Measurements from ENCODE around the gene C6orf163. TPM values are rescaled to one million over a fixed set of nuclear protein-coding genes. Genes with fewer than 3 reads are reported as not detected.

Gene C6orf163
- total and polyA plus RNA-seq, 2 of the 13 experiments (the other 11 are each of a cell fraction or from before 2014, with no cell fraction given), result 0.62 to 1.8 TPM

DNA sequence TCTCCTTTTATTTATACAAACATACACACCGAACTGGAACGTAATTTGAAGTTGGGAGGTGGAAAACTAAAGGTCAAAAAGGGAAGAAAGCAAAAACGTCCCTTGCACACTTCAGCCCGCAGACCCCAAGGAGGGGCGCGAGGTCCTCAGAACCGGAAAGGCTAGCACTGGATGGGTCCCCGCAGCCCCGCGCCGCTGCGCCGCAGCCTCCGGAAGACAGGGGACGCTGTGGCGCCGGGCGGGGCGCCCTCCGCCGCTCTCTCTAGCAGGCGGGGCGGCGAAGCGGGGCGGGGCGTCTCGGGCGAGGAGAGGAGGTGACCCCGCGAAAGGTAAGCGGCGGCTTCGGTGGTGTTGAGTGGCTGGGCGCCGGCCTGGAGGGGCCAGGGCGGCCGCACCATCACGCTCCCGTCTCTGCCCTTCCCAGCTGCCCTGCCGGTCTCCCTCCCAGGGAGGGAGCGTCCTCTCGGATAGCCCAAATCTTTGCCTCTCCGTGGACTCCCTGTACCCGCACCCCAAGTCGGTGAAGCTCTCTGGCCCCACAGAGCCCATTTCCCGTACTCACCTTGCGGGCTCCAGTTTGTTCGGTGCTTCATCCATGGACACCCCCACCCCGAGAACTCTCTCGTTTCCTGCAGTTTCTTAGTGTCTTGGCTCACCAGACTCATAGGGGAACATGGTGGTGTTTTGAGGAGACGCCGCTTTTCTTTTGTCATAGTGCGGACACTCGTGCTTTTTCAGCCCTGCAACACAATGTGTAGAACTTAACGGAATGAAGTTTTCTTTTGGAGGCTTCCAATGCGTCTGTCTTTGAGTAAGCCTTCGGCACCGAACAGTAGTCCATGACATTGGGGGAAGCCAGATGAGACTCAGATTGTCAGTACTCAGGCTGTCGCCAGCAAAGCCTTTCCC, 22.1 kb upstream of the C6orf163 start, which contains the start of gene SMIM8 (continued):
- TF ChIP-seq, protein P1, sequence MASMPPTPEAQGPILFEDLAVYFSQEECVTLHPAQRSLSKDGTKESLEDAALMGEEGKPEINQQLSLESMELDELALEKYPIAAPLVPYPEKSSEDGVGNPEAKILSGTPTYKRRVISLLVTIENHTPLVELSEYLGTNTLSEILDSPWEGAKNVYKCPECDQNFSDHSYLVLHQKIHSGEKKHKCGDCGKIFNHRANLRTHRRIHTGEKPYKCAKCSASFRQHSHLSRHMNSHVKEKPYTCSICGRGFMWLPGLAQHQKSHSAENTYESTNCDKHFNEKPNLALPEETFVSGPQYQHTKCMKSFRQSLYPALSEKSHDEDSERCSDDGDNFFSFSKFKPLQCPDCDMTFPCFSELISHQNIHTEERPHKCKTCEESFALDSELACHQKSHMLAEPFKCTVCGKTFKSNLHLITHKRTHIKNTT (CRISPR knock-in tag; IDR thresholded peaks at IDR 0.05), result 0 out of 2 replicates have a peak, but pooled peaks have one; percentile 66
- TF ChIP-seq BCL6 (CRISPR knock-in tag; IDR thresholded peaks at IDR 0.05) (peak; percentile 42; the same call in 1 of the 2 replicates), MED1 (CRISPR knock-in tag; IDR thresholded peaks at IDR 0.05) (peak; percentile 70), ZNF792 (CRISPR knock-in tag; IDR thresholded peaks at IDR 0.05) (peak; percentile 81), STAT5B (CRISPR knock-in tag; IDR thresholded peaks at IDR 0.05) (no peak), SKI (IDR thresholded peaks at IDR 0.05; ENCODE audit: partially characterized antibody) (peak; percentile 80), TAF1 (CRISPR knock-in tag; IDR thresholded peaks at IDR 0.05) (peak; percentile 90), SRSF4 (IDR thresholded peaks at IDR 0.05; ENCODE audit: low read depth, low read length, poor library complexity, severe bottlenecking) (no peak), PPARG (CRISPR knock-in tag; conservative IDR thresholded peaks at IDR 0.05) (0 out of 2 replicates have a peak, but pooled peaks have one; percentile 33), JUN (CRISPR knock-in tag; IDR thresholded peaks at IDR 0.05) (no peak), AGO2 (optimal IDR thresholded peaks at IDR 0.05; ENCODE audit: low read depth, low read length) (peak; percentile 49), SALL1 (CRISPR knock-in tag; IDR thresholded peaks at IDR 0.05) (peak; percentile 93), ZBTB20 (CRISPR knock-in tag; IDR thresholded peaks at IDR 0.05; ENCODE audit: borderline replicate concordance, low read depth) (no peak), NCOA2 (CRISPR knock-in tag; IDR thresholded peaks at IDR 0.05) (peak; percentile 23), ZNF713 (CRISPR knock-in tag; IDR thresholded peaks at IDR 0.05) (no peak), DMAP1 (CRISPR knock-in tag; IDR thresholded peaks at IDR 0.05) (peak; percentile 56; the same call in 1 of the 2 replicates), ZNF776 (CRISPR knock-in tag; IDR thresholded peaks at IDR 0.05) (peak; percentile 90), NFATC3 (CRISPR knock-in tag; IDR thresholded peaks at IDR 0.05) (no peak), GLI4 (CRISPR knock-in tag; IDR thresholded peaks at IDR 0.05; ENCODE audit: borderline replicate concordance) (peak; percentile 82; the same call in 1 of the 2 replicates), SOX5 (CRISPR knock-in tag; IDR thresholded peaks at IDR 0.05; ENCODE audit: borderline replicate concordance) (peak; percentile 56; the same call in 1 of the 2 replicates), ISX (CRISPR knock-in tag; conservative IDR thresholded peaks at IDR 0.05) (peak; percentile 62; the same call in 1 of the 2 replicates), ZNF674 (CRISPR knock-in tag; IDR thresholded peaks at IDR 0.05; ENCODE audit: low read depth) (no peak), ZNF761 (CRISPR knock-in tag; conservative IDR thresholded peaks at IDR 0.05) (no peak; the same call in 1 of the 2 replicates), ZMYM4 (CRISPR knock-in tag; IDR thresholded peaks at IDR 0.05) (peak; percentile 100)
- TF ChIP-seq, protein P2, sequence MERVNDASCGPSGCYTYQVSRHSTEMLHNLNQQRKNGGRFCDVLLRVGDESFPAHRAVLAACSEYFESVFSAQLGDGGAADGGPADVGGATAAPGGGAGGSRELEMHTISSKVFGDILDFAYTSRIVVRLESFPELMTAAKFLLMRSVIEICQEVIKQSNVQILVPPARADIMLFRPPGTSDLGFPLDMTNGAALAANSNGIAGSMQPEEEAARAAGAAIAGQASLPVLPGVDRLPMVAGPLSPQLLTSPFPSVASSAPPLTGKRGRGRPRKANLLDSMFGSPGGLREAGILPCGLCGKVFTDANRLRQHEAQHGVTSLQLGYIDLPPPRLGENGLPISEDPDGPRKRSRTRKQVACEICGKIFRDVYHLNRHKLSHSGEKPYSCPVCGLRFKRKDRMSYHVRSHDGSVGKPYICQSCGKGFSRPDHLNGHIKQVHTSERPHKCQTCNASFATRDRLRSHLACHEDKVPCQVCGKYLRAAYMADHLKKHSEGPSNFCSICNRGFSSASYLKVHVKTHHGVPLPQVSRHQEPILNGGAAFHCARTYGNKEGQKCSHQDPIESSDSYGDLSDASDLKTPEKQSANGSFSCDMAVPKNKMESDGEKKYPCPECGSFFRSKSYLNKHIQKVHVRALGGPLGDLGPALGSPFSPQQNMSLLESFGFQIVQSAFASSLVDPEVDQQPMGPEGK (CRISPR knock-in tag; IDR thresholded peaks at IDR 0.05), result peak; percentile 68
- TF ChIP-seq, protein P3, sequence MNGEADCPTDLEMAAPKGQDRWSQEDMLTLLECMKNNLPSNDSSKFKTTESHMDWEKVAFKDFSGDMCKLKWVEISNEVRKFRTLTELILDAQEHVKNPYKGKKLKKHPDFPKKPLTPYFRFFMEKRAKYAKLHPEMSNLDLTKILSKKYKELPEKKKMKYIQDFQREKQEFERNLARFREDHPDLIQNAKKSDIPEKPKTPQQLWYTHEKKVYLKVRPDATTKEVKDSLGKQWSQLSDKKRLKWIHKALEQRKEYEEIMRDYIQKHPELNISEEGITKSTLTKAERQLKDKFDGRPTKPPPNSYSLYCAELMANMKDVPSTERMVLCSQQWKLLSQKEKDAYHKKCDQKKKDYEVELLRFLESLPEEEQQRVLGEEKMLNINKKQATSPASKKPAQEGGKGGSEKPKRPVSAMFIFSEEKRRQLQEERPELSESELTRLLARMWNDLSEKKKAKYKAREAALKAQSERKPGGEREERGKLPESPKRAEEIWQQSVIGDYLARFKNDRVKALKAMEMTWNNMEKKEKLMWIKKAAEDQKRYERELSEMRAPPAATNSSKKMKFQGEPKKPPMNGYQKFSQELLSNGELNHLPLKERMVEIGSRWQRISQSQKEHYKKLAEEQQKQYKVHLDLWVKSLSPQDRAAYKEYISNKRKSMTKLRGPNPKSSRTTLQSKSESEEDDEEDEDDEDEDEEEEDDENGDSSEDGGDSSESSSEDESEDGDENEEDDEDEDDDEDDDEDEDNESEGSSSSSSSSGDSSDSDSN (CRISPR knock-in tag; IDR thresholded peaks at IDR 0.05), result peak; percentile 50; the same call in 1 of the 2 replicates
